Astrocyte of the spinal cord (primary cell): ENCODE results near the gene FRMD1.
"Not testable (repeated sequence)": the region's sequence is repeated elsewhere in the genome, so short reads cannot be mapped to it uniquely, and the experiment has no call there.

Source experiments
- DNase-seq: peaks from one replicate; pipeline ENCODE4 v3.0.0; 2011; ENCODE audit warnings: low read depth, low spot score
- H3K4me3 ChIP-seq: 2 replicates; pipeline ENCODE4 v1.5.1; 2011; ENCODE audit warnings: low read depth, mild to moderate bottlenecking, low read length, moderate library complexity
- CTCF ChIP-seq: IDR thresholded peaks from 2 replicates; pipeline ENCODE4 v1.5.1; 2012; ENCODE audit warnings: low read depth, mild to moderate bottlenecking, low read length, inconsistent platforms
- in situ Hi-C: cut with HindIII; loops from 2 replicates; pipeline ENCODE4 v1.10.0; 2017; ENCODE audit warnings: low sequenced_read_pairs

The FRMD1 gene

GRCh38 chr6:168081858-168082546 is 3.0 kb upstream of the FRMD1 start:
- in situ Hi-C loops, result no loop called here
- no peak overlapping the region for H3K4me3 ChIP-seq
- DNase-seq, result no peak
- TF ChIP-seq CTCF, result no peak

- DNase-seq, result no peak
- H3K4me3 ChIP-seq, result no peak overlapping the region
- no peak for TF ChIP-seq CTCF
- in situ Hi-C loops, result no loop called here
Measured at GRCh38 chr6:168080393-168081077, 1.5 kb upstream of the FRMD1 start.

GRCh38 chr6:168078175-168078942 is 653 bp downstream of the FRMD1 start:
- no peak for TF ChIP-seq CTCF
- no peak for DNase-seq
- in situ Hi-C loops, result no loop called here
- no peak overlapping the region for H3K4me3 ChIP-seq

- H3K4me3 ChIP-seq, in situ Hi-C loops, DNase-seq: not testable (repeated sequence)
Measured at GRCh38 chr6:168077401-168077800, 1.6 kb downstream of the FRMD1 start.

GRCh38 chr6:168075787-168076202 is 3.2 kb downstream of the FRMD1 start:
- no peak for DNase-seq
- in situ Hi-C loops, result no loop called here
- TF ChIP-seq CTCF, result no peak
- no peak overlapping the region for H3K4me3 ChIP-seq

GRCh38 chr6:168075216-168075615 is 3.8 kb downstream of the FRMD1 start:
- H3K4me3 ChIP-seq, result no peak overlapping the region
- in situ Hi-C loops, result no loop called here

More at GRCh38 chr6:168075216-168075615, 3.8 kb downstream of the FRMD1 start:
- no peak for TF ChIP-seq CTCF
- no peak for DNase-seq
